ENCODE results near the gene SSNA1.
"Not testable (repeated sequence)": the region's sequence is repeated elsewhere in the genome, so short reads cannot be mapped to it uniquely, and the experiment has no call there.

SSNA1 gene

DNA sequence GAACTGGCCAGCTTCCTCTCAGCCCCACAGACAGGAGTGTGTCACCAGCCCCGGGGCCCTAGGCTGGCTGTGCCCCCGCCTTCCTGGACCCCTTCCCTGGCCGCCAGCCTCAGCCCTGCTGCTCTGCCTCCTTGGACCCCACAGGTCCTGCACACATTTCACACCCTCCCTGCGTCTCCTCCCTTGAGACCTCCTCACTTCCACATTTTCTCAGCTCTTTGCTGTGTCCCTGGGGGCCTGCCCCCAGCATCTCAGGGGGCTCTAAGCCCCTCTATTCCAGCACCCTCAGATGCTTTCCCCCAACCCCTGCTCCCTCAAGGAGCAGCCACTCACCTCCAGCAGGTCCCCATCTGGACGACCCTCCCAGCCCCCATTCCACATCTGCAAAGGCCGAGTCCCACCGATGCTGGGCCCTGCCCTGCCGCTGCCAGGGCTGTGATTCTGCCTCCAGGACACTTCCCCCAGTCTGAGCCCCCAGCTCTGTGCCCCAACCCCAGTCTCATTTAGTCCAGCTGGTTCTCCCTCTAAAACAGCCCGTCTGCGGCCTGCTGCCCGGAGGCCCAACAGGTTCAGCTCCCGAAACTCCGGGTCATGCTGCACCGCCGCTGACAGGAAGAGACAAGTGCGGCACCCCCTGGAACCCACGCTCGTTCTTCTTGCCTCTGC lies 46.4 kb downstream of the SSNA1 start:
- no peak for DNase-seq

DNA sequence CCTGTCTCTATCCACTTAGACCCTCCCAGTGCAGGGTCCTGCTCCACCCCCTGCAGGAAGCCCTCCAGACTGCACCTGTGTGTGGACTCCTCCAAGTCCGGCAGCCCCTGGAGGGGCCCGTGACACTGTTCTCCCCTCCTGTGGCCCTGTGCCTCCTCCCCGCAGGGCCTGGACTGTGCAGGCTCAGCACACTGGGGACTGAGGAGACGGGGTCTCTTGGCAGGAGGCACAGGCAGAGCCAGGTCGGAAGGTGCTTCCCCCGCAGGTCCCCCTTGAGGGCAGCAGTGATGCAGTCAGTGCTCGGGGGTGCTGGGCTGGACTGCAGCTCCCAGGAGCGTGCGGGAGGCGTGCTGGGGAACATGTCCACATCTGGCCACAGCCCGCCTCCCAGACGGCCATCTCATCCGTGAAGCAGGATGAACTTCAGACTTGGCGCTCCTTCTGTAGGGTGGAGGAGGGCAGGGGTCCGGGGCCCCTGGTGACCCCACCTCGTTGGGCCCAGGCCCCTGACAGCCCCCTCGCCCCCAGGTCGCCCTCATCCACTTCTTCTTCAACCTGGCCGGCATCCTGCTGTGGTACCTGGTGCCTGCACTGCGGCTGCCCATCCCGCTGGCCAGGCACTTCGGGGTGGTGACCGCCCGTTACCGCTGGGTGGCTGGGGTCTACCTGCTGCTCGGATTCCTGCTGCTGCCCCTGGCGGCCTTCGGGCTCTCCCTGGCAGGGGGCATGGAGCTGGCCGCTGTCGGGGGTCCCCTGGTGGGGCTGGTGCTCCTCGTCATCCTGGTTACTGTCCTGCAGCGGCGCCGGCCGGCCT lies 47.2 kb downstream of the SSNA1 start:
- DNase-seq = no peak

DNA sequence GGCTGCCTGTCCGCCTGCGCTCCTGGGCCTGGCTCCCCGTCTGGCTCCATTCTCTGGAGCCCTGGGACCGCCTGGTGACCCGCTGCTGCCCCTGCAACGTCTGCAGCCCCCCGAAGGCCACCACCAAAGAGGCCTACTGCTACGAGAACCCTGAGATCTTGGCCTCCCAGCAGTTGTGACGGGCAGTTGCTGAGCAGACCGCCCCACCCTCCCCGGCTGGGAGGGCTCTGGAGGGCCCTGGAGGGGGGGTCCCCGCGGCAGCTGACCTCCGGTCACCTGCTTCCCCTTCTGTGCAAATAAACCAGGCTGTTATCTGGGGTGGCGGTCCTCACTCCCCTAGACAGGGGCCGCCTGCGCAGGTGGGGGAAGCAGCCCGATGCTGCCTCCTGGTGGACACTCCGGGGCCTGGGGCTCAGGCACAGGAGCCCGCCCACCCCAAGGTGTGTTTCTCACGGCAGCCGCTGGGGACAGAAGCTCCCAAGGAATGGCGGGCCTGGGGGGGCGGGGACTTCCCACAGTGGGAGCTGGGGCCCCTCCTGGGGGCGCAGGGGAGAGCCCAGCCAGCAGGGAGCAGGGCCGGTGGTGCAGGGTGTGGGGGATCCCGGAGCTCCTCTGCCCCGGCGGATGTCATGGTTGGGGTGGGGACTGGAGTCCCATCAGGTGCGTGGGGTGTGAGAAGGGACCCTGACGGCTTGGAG lies 47.9 kb downstream of the SSNA1 start:
- DNase-seq = peak; percentile 76

DNA sequence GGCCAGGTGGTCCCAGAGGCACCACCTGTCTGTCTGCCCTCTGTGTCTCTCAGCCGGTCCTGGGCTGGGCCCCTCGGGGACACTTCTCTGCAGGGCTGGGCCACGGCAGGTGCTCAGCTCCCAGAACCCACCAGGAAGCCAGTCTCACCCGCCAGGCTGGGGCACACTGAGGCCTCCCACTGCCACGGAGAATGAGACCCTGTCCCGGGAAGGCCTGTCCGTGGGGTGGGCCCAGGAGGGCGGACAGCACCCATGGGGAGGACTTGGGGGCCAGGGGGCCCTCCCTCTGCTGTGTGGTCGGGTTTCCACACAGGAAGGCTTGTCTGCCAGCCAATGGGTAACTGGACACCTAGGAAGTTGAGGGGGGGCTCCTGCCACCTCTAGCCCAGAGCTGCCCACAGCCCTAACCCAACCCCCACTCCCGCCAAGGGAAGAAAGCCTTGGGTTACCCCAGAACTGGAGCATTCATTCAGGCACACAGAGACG lies 48.5 kb downstream of the SSNA1 start:
- DNase-seq = no peak

DNA sequence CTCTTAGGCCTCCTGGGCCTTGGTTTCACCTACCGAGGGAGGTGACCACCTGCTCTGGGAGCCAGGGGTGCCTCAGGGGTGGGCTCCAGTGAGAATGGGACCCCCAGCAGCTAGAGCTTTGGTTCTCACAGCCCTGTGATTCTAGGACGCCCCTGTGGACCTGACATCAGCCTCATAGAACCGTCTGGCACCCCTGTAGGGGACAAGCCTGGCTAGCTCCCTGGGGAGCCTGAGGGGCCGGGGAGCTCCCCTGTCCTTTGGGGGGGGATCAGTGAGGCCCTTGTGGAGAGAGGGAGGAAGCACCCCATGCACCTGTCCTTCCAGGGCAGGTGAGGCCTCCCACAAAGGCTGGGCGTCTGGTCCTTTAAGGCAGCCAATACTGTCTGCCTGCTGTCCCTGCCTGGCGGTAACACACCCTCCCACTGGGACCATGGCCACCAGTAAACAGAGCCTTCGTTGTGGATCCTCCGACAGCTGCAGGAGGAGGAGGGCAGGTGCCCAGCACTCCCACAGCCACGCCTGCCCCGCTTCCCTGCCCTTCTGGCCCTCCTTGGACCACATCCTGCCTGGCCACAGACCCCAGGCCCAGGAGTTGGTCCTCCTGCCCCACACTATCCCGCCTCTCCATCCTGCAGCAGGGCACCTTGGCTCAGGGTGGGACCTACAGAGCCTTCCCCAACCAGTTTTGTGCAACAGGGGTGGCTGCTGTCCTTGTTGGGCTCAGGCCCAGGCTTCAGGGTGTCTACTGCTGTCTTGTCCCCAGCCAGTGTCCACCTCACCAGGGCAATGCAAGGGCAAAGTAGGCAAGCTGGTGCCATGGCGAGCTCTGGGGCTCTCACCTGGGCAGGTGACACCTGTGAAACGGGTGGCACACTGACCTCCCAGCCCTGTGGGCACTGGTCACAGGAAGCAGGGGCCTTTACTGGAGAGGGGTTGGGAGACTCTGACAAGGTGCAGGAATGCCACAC lies 49.6 kb downstream of the SSNA1 start:
- no peak for DNase-seq

DNA sequence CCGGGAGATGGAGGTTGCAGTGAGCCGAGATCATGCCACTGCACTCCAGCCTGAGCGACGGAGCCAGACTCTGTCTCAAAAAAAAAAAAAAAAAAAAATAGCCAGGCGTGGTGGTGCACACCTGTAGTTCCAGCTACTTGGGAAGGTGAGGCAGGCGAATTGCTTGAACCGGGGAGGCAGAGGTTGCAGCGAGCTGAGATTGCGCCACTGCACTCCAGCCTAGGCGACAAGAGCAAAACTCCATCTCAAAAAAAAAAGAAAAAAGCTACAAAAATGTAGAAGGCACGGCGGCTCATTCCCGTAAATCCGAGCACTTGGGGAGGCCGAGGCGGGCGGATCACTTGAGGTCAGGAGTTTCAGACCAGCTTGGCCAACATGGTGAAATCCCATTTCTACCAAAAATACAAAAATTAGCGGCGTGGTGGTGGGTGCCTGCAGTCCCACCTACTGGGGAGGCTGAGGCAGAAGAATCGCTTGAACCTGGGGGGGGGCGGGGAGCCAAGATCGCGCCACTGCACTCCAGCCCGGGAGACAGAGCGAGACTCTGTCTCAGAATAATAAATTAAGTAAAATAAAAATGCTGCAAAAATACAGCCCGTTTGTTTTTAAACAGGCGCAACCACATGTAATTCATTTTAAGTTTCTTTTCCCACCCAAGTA lies 51.2 kb downstream of the SSNA1 start:
- not testable (repeated sequence) for DNase-seq
